K562 (cell line): Measurements from ENCODE around the gene MBOAT7. TPM values are rescaled to one million over a fixed set of nuclear protein-coding genes. Genes with fewer than 3 reads are reported as not detected.

Experiments
- ATAC-seq: fragments of 200-7000 bp; cut with Tn5 transposase; 3 replicates; pipeline ENCODE4 v1.9.1; 2020; ENCODE audit warnings: moderate library complexity
- BruUV-seq: library from RNA; stranded (reverse); fragments of 400-500 nt; replicated peaks from 2 replicates; lab custom pipeline; 2021; lab: Mats Ljungman, UMichigan
- CTCF ChIA-PET: fragments of 300-600 bp; formaldehyde crosslinking; extraction: SDS; loops from one replicate; lab custom pipeline; 2021; ENCODE audit warnings: low intra/inter-chr PET ratio; lab: Yijun Ruan, JAX
- POLR2A ChIA-PET: fragments of 300-600, 350-650 bp; sonication (Branson Sonifier 250); formaldehyde crosslinking; extraction: SDS; loops from one replicate; lab custom pipeline; 2021; ENCODE audit warnings: antibody characterized with exemption, inconsistent platforms; lab: Yijun Ruan, JAX
- DNase-seq, 4 experiments: peaks; one replicate each; pipeline versions ENCODE4 v3.0.0 to v3.0.0-alpha.2; 2011 to 2018; ENCODE audit warnings: low spot score in 3 of 4, mixed read lengths in 3 of 4; ENCODE audit errors: extremely low read depth in 1 of 4
- FAIRE-seq: peaks from 2 replicates; lab custom pipeline; 2011; peaks lifted over from hg19 to GRCh38; lab: Jason Lieb, UNC
- H2AFZ ChIP-seq: 2 replicates; pipeline ENCODE4 v1.6.0; 2011; ENCODE audit warnings: low read depth, low read length, control low read depth, inconsistent platforms
- H3K27ac ChIP-seq: fragments of 200-600 bp; 3 replicates; pipeline ENCODE4 v1.8.0; 2011; ENCODE audit warnings: low read depth, mild to moderate bottlenecking, control low read depth, inconsistent platforms, low read length, moderate library complexity, mixed read lengths; ENCODE audit errors: extremely low read depth
- H3K27me3 ChIP-seq, 2 experiments: fragments of 300-600 bp in 1 of 2; 2 replicates in 1 of 2; 3 replicates in 1 of 2; pipeline versions ENCODE4 v1.6.0 to v1.8.0; 2011; ENCODE audit warnings: inconsistent platforms in 2 of 2, low read length in 2 of 2, mild to moderate bottlenecking in 1 of 2, mixed read lengths in 1 of 2, moderate library complexity in 1 of 2; ENCODE audit not compliant: control insufficient read depth in 2 of 2, insufficient read depth in 2 of 2
- H3K36me3 ChIP-seq: fragments of 300-600 bp; 3 replicates; pipeline ENCODE4 v1.8.0; 2011; ENCODE audit warnings: mild to moderate bottlenecking, low read length, inconsistent platforms; ENCODE audit not compliant: control insufficient read depth, insufficient read depth
- H3K4me1 ChIP-seq, 2 experiments: fragments of 200-600 bp in 1 of 2; replicated peaks in 1 of 2; 2 replicates in 1 of 2; 3 replicates in 1 of 2; pipeline versions ENCODE4 v1.5.1 to v1.8.0; 2011; ENCODE audit warnings: inconsistent platforms in 2 of 2, low read length in 2 of 2, mild to moderate bottlenecking in 1 of 2, mixed read lengths in 1 of 2, moderate library complexity in 1 of 2; ENCODE audit not compliant: control insufficient read depth in 2 of 2, insufficient read depth in 2 of 2
- H3K4me2 ChIP-seq: 2 replicates; pipeline ENCODE4 v1.6.1; 2011; ENCODE audit warnings: low read length, control low read depth, inconsistent platforms, mixed read lengths; ENCODE audit not compliant: insufficient read depth
- H3K4me3 ChIP-seq: fragments of 200-600 bp; sonication (generic), shearing (Covaris generic); 2 replicates; pipeline ENCODE4 v1.5.1; 2016; ENCODE audit warnings: control low read depth, inconsistent platforms
- H3K79me2 ChIP-seq: fragments of 200-600 bp; 3 replicates; pipeline ENCODE4 v1.8.0; 2011; ENCODE audit warnings: low read length, inconsistent platforms; ENCODE audit not compliant: control insufficient read depth, insufficient read depth
- H3K9ac ChIP-seq, 2 experiments: 2 replicates each; pipeline versions ENCODE4 v1.6.0 to v1.6.1; 2011; ENCODE audit warnings: low read depth in 2 of 2, low read length in 2 of 2, control low read depth in 1 of 2, inconsistent platforms in 1 of 2, mild to moderate bottlenecking in 1 of 2, mixed read lengths in 1 of 2; ENCODE audit not compliant: insufficient read depth in 1 of 2
- H3K9me1 ChIP-seq: one replicate; pipeline ENCODE4 v1.6.0; 2011; ENCODE audit warnings: inconsistent platforms, mild to moderate bottlenecking, low read length, moderate library complexity; ENCODE audit not compliant: control insufficient read depth, insufficient read depth
- H3K9me3 ChIP-seq: replicated peaks from 2 replicates; pipeline ENCODE4 v1.5.1; 2011; ENCODE audit warnings: low read depth, low read length, inconsistent platforms; ENCODE audit not compliant: control insufficient read depth, insufficient read depth
- H4K20me1 ChIP-seq: replicated peaks from 2 replicates; pipeline ENCODE4 v1.6.1; 2011; ENCODE audit warnings: low read length, inconsistent platforms, mixed read lengths; ENCODE audit not compliant: control insufficient read depth, insufficient read depth
- ETS2 ChIP-seq: IDR thresholded peaks from 2 replicates; pipeline ENCODE4 v1.6.1; 2016; ENCODE audit warnings: borderline replicate concordance, missing genetic modification characterization, mild to moderate bottlenecking, moderate library complexity, missing compliant biosample characterization; ENCODE audit not compliant: poor library complexity, severe bottlenecking
- NFE2 ChIP-seq: IDR thresholded peaks from 2 replicates; pipeline ENCODE4 v1.6.1; 2014; ENCODE audit warnings: antibody characterized with exemption, low read depth
- NR2F6 ChIP-seq: fragments of 450-650 bp; formaldehyde crosslinking; IDR thresholded peaks from 2 replicates; pipeline ENCODE4 v1.4.0; 2020; ENCODE audit warnings: mild to moderate bottlenecking
- POLR2G ChIP-seq: fragments of 200-400 bp; formaldehyde crosslinking; IDR thresholded peaks from 2 replicates; pipeline ENCODE4 v1.6.1; 2017; ENCODE audit warnings: low read depth, mild to moderate bottlenecking, antibody characterized with exemption, low read length, moderate library complexity
- RBFOX2 ChIP-seq: fragments of 200-400 bp; formaldehyde crosslinking; IDR thresholded peaks from 2 replicates; pipeline ENCODE4 v1.6.1; 2017; ENCODE audit warnings: low read depth, mild to moderate bottlenecking, low read length, moderate library complexity
- SMC3 ChIP-seq: conservative IDR thresholded peaks from 2 replicates; pipeline ENCODE4 v1.6.1; 2011; ENCODE audit warnings: low read depth, low read length, improper control_type of control experiment; ENCODE audit not compliant: insufficient read depth
- WGBS: fragments of 100-300 bp; shearing (Covaris generic); methylation state at CpG from one replicate; pipeline ENCODE4 v1.1.6; 2016; ENCODE audit warnings: low coverage, mixed read lengths; ENCODE audit not compliant: insufficient coverage; ENCODE audit errors: missing lambda C conversion rate; 5-methylcytosine and 5-hydroxymethylcytosine counted together
- in situ Hi-C: fragments of 300-500 bp; cut with MboI; formaldehyde crosslinking; loops from 4 replicates; pipeline ENCODE4 v1.15.0; 2018; ENCODE audit warnings: inconsistent platforms, mixed read lengths
- intact Hi-C: fragments of 100-400 bp; cut with micrococcal nuclease; formaldehyde crosslinking; loops from 2 replicates; pipeline ENCODE4 v1.14.2; 2022
- polyA plus RNA-seq, 8 experiments: library from polyadenylated mRNA; depleted of rRNA in 4 of 8; stranded (reverse) in 5 of 8; unstranded in 3 of 8; fragments of >200 nt; fragmentation: Nextera tagmentation in 2 of 8; fragmentation: Illumina TruSeq in 1 of 8; extraction: Ambion mirVana in 2 of 8; extraction: Trizol in 1 of 8; gene quantifications; 2 replicates each; pipeline versions ENCODE4 v1.2.1 to v1.2.3, GENCODE V29; 2011 to 2014; ENCODE audit warnings: inconsistent platforms in 1 of 8, missing spikeins in 1 of 8
- total RNA-seq, 7 experiments: library from RNA; depleted of rRNA in 6 of 7; stranded (reverse); fragments of >200 nt in 6 of 7; fragmentation: Illumina TruSeq in 2 of 7; extraction: Trizol in 2 of 7; gene quantifications; 2 replicates each; pipeline versions ENCODE4 v1.2.1 to v1.2.3, GENCODE V29; 2011 to 2021; ENCODE audit warnings: low replicate concordance in 1 of 7
- TF ChIP-seq, protein P1 (sequence below), 2 experiments: fragments of 450-650 bp; IDR thresholded peaks; 2 replicates each; pipeline ENCODE4 v1.6.1; 2016; ENCODE audit warnings: mild to moderate bottlenecking in 2 of 2, borderline replicate concordance in 1 of 2, low read depth in 1 of 2, moderate library complexity in 1 of 2
- TF ChIP-seq, protein P2 (sequence below): sonication (generic); formaldehyde crosslinking; IDR thresholded peaks from 2 replicates; pipeline ENCODE4 v1.8.1; 2023; ENCODE audit warnings: mild to moderate bottlenecking, missing genetic modification reagents

The MBOAT7 gene
- total and polyA plus RNA-seq, 9 of the 15 experiments (the other 6 are each of a cell fraction or from before 2014, with no cell fraction given): 1.4 to 153 (median 56.1) TPM

DNA sequence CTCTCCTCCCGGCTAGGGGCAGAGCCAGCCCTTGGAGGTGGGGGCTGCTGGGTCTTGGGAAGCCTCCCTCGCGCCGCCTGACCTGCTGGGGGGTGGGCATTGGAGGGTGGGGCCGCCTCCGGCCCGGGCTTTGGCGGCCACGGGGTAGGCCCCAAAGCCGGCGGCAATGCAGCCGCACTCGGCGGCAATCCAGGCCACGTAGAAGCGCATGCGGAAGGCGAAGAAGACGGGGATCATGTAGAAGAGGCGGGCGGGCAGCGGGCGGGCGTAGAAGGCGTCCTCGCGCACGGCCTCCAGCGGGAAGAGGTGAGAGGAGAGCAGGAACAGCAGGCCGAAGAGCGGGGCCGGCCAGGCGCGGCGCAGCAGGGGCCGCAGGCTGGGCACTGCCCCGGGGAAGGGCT, 8.7 kb downstream of the MBOAT7 start:
- Histone ChIP-seq H4K20me1 (no peaks in the 10 kb centered on the region; the same call in 1 of the 2 replicates), H3K27me3 (no peaks in the 10 kb centered on the region), H3K4me1 (peaks cover 0 to 11% of the 10 kb centered on the region in 2 experiments; a peak in 2 of 5 replicates), H3K36me3 (peaks cover 64% of the 10 kb centered on the region; the same call in 2 of the 3 replicates), H3K9me1 (peaks cover 3% of the 10 kb centered on the region), H3K9me3 (no peaks in the 10 kb centered on the region), H3K4me2 (no peak overlapping the region), H3K9ac (peak overlapping the region in 1 of 2 experiments; percentile 35; a peak in 1 of 4 replicates), H3K79me2 (peaks cover 4% of the 10 kb centered on the region; the same call in 1 of the 3 replicates), H3K27ac (no peak overlapping the region), H3K4me3 (no peak overlapping the region), H2AFZ (no peak overlapping the region)
- FAIRE-seq: no peak
- no peak for ATAC-seq
- in situ Hi-C loops: no loop called here
- 83% methylated on average over 4 of the region's 37 CpGs for WGBS
- CTCF ChIA-PET: no interaction called here
- no TSS peak for BruUV-seq
- POLR2A ChIA-PET: interaction anchor here (0.9 to 1.7 kb wide), 3 partner anchors 9 to 28 kb away, joined by 3 to 10 read pairs (median 4); partner anchors contain the start of gene MBOAT7
- DNase-seq: peak in 1 of 4 experiments; percentile 4
- intact Hi-C loops: no loop called here
- TF ChIP-seq POLR2G (peak; percentile 33; the same call in 1 of the 2 replicates), NR2F6 (CRISPR knock-in tag) (no peak), SMC3 (no peak), NFE2 (no peak), ETS2 (tag) (no peak), RBFOX2 (peak; percentile 40; the same call in 1 of the 2 replicates)
- TF ChIP-seq, protein P1, sequence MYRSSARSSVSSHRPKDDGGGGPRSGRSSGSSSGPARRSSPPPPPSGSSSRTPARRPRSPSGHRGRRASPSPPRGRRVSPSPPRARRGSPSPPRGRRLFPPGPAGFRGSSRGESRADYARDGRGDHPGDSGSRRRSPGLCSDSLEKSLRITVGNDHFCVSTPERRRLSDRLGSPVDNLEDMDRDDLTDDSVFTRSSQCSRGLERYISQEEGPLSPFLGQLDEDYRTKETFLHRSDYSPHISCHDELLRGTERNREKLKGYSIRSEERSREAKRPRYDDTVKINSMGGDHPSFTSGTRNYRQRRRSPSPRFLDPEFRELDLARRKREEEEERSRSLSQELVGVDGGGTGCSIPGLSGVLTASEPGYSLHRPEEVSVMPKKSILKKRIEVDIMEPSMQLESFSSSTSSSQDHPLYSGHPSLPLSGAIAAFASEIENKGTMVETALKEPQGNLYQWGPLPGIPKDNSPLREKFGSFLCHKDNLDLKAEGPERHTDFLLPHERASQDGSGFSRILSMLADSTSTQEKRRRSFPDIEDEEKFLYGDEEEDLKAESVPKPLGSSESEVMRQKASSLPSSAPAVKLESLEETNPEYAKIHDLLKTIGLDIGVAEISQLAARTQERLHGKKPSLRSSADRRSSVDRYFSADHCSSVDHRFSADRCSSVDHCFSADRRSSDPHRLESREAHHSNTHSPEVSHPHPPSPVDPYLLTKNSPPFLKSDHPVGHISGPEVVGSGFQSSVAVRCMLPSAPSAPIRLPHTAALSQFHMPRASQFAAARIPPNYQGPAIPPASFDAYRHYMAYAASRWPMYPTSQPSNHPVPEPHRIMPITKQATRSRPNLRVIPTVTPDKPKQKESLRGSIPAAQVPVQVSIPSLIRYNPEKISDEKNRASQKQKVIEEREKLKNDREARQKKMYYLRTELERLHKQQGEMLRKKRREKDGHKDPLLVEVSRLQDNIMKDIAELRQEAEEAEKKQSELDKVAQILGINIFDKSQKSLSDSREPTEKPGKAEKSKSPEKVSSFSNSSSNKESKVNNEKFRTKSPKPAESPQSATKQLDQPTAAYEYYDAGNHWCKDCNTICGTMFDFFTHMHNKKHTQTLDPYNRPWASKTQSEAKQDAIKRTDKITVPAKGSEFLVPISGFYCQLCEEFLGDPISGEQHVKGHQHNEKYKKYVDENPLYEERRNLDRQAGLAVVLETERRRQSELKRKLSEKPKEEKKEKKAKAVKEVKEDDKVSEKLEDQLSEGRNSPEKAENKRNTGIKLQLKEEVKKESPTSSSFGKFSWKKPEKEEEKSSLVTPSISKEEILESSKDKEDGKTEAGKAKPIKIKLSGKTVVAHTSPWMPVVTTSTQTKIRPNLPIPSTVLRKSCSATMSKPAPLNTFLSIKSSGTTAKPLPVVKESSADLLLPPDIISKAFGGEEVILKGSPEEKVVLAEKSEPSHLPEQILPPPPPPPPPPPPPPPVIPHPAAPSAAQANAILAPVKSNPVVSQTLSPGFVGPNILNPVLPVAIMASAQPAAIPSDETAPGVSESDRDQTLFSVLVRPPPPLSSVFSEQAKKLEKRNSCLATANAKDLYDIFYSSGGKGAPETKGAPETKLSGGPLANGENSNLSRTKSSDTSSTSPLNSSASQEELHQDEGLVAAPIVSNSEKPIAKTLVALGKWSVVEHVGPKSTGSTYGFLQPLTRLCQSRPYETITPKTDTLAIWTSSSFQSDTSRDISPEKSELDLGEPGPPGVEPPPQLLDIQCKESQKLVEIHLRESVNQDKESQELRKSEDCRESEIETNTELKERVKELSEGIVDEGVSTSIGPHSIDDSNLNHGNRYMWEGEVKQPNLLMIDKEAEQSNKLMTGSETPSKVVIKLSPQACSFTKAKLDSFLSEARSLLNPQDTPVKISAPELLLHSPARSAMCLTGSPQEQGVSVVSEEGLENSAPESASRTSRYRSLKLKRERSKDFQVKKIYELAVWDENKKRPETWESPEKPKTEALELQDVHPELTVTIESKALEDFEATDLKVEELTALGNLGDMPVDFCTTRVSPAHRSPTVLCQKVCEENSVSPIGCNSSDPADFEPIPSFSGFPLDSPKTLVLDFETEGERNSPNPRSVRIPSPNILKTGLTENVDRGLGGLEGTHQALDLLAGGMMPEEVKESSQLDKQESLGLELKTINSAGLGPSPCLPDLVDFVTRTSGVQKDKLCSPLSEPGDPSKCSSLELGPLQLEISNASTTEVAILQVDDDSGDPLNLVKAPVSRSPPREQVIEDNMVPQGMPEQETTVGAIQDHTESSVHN (IDR thresholded peaks at IDR 0.05; ENCODE audit: borderline replicate concordance in 1 of 2, low read depth in 1 of 2): no peak
- TF ChIP-seq, protein P2, sequence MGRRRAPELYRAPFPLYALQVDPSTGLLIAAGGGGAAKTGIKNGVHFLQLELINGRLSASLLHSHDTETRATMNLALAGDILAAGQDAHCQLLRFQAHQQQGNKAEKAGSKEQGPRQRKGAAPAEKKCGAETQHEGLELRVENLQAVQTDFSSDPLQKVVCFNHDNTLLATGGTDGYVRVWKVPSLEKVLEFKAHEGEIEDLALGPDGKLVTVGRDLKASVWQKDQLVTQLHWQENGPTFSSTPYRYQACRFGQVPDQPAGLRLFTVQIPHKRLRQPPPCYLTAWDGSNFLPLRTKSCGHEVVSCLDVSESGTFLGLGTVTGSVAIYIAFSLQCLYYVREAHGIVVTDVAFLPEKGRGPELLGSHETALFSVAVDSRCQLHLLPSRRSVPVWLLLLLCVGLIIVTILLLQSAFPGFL (CRISPR knock-in tag): no peak
